HEK293T (cell line): ENCODE data around the gene R3HCC1L.

ENCODE experiments used
- ARNT ChIP-seq: fragments of 450-650 bp; IDR thresholded peaks from 2 replicates; pipeline ENCODE4 v1.6.1; 2017; ENCODE audit warnings: mild to moderate bottlenecking
- BHLHE40 ChIP-seq: fragments of 450-650 bp; IDR thresholded peaks from 2 replicates; pipeline ENCODE4 v1.6.1; 2016; ENCODE audit warnings: mild to moderate bottlenecking, moderate library complexity, borderline replicate concordance
- CTBP1 ChIP-seq: fragments of 450-650 bp; IDR thresholded peaks from 2 replicates; pipeline ENCODE4 v1.6.1; 2016; ENCODE audit warnings: borderline replicate concordance
- ELF4 ChIP-seq: fragments of 450-650 bp; IDR thresholded peaks from 2 replicates; pipeline ENCODE4 v1.6.1; 2017; ENCODE audit warnings: antibody characterized with exemption
- FOXA1 ChIP-seq: fragments of 450-650 bp; IDR thresholded peaks from 2 replicates; pipeline ENCODE4 v1.6.1; 2016; ENCODE audit warnings: mild to moderate bottlenecking
- FOXK2 ChIP-seq: fragments of 450-650 bp; IDR thresholded peaks from 2 replicates; pipeline ENCODE4 v1.6.1; 2016; ENCODE audit warnings: mild to moderate bottlenecking
- FOXM1 ChIP-seq: fragments of 450-650 bp; IDR thresholded peaks from 2 replicates; pipeline ENCODE4 v1.6.1; 2017; ENCODE audit warnings: mild to moderate bottlenecking, borderline replicate concordance
- NFRKB ChIP-seq: fragments of 450-650 bp; IDR thresholded peaks from 2 replicates; pipeline ENCODE4 v1.6.1; 2016; ENCODE audit warnings: mild to moderate bottlenecking, moderate library complexity
- SP1 ChIP-seq: fragments of 450-650 bp; IDR thresholded peaks from 2 replicates; pipeline ENCODE4 v1.6.1; 2017
- SUZ12 ChIP-seq: fragments of 450-650 bp; IDR thresholded peaks from 2 replicates; pipeline ENCODE4 v1.6.1; 2016; ENCODE audit warnings: mild to moderate bottlenecking
- TARDBP ChIP-seq: fragments of 450-650 bp; IDR thresholded peaks from 2 replicates; pipeline ENCODE4 v1.6.1; 2016

DNA sequence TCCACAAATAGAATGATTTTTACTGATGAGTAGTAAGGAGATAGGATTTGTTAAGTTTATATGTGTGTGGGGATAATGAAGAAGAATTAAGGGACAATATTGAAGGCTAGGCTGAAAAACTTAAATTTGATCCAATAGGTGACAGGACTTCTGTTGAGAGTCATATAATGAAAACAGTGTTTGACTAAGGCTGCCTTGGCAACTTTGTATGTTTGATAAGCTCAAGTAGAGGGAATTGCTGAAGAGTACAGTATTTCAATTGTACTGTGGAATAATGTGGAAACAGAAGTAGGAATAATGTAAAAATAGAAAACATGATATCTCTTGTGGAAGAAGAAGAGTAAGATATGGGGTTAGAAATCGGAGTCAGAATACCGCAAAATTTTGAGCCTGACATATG lies 10.5 kb downstream of the R3HCC1L start:
- TF ChIP-seq NFRKB (no peak), TARDBP (no peak), FOXM1 (no peak), BHLHE40 (no peak), FOXK2 (no peak), FOXA1 (no peak), SP1 (no peak), ARNT (no peak), ELF4 (no peak), CTBP1 (no peak), SUZ12 (no peak)
